NCI-H226 (cell line): ENCODE measurements around the gene TAMALIN.

ENCODE experiments used
- DNase-seq: peaks from one replicate; pipeline ENCODE4 v3.0.0-alpha.2; 2015

Gene TAMALIN

DNA sequence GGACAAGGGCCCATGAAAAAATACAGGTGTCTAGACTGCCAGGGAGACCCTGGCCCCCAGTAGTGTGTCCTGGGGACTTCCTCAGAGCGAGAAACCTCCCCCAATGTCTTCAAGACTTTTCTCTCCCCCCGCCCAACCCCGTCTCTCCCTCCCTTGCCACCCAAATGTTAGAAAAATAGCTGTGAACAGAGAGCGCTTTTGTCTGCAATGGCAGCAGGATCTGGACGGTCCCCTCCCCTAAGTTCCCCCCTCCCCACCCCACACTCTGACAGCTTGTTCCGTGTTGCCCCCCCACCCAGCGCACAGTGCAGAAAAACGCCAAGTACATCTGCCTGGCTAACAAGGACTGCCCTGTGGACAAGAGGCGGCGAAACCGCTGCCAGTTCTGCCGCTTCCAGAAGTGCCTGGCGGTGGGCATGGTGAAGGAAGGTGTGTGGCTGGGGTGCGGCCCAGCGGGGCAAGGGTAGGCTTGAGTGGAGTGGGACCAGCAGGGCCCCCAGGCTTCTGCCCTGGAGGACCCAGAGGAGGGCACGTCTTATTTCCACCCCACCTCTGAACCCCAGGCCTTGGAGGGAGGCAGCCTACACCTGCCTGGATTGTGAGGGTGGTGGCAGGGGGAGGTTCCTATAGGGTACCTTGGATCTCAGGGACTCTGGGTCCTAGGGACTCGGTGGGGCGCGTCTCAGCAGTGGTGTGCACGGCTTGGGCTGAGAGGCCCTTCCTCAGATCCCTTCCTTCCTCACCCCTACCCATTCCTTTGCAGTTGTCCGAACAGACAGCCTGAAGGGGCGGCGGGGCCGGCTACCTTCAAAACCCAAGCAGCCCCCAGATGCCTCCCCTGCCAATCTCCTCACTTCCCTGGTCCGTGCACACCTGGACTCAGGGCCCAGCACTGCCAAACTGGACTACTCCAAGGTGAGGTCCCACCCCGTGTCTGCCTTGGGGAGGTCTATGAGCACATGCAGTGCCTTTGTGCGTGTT lies 49.3 kb downstream of the TAMALIN start:
- no peak for DNase-seq

- DNase-seq = no peak
Observed at GRCh38 chr12:52056801-52057637, 50.3 kb downstream of the TAMALIN start.

DNA sequence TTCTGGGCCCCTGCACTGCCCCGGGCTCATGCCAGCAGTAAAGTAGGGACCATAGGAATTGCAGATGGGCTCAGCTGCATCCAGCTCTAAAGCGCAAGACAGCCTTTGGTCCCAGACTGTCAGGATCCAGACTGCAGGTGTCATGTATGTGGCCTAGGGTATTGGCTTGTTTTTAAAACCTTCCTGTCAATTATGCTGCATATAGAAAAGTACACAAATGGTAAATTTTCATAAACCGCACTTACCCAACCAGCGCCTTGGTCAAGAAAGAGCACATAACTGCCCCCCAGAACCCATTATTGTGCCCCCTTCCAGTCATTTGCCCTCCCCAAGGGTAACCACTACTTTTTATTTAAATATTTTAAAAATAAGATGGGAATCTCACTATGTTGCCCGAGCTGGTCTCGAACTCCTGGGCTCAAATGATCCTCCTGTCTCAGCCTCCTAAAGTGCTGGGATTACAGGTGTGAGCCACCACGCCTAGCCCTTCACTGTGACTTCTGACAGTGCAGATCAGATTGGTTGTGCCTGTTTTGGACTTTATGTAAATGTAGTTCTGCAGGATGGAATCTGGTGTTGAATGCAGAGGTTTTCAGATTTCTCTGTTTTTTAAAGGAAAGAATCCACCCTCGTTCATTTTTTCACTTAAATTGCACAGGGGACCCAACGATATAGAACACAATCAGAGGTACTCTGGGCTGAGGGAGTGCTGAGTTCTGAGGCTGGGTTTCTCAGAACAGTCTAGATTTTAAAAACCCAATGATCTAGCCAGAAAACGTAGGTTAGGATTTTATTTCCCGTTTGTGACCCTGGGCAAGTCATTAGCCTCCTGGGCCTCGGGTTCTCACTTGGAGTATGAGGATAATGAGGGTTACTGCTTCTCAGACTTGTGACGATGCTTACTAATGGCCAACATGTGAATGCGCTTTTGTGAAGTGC lies 51.2 kb downstream of the TAMALIN start:
- DNase-seq = no peak

- no peak for DNase-seq
Observed at GRCh38 chr12:52058631-52059361, 52.0 kb downstream of the TAMALIN start.

DNA sequence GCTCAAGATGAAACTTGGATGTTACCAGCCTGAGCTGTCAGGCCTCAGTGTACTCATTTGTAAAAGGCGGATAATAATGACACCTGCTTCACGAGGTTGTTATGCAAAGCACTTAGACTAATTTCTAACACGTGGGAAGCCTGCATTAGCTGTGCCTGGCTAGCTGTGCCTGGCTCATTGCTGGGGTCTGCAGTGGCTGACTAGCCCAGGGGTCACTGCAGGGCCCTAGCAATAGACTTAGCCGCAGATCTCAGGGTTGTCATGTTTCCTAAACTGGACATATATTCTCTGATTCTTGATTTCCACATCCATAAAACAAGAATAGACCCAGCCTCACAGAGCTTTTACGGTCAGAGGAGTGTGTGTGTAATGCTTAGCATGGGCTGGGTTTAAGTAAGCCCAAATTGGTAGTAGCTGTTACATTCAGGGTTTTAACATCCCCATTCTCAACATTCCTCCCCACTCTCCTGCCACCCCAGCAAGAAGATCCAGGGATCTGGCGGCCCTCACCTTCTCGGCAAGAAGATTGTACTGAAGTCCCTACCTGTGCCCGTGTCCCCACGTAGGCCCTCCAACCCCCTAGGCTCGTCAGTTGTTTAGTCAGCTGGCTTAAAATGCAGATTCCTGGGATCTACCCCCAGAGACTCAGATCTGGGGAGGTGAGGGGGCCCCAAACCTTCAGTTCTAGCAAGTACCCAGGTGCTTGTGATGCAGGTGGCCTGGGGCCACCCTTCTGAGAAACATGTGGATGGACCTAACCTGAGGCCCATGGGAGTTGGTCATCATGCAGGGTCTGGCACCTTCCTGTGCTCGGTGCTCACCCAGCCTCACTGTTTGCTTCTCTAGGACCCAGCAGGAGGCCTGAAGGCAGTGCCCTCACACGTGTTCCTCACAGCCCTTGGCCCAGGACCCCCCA lies 53.1 kb downstream of the TAMALIN start:
- no peak for DNase-seq

GRCh38 chr12:52060498-52061177 lies 53.9 kb downstream of the TAMALIN start:
- no peak for DNase-seq

DNA sequence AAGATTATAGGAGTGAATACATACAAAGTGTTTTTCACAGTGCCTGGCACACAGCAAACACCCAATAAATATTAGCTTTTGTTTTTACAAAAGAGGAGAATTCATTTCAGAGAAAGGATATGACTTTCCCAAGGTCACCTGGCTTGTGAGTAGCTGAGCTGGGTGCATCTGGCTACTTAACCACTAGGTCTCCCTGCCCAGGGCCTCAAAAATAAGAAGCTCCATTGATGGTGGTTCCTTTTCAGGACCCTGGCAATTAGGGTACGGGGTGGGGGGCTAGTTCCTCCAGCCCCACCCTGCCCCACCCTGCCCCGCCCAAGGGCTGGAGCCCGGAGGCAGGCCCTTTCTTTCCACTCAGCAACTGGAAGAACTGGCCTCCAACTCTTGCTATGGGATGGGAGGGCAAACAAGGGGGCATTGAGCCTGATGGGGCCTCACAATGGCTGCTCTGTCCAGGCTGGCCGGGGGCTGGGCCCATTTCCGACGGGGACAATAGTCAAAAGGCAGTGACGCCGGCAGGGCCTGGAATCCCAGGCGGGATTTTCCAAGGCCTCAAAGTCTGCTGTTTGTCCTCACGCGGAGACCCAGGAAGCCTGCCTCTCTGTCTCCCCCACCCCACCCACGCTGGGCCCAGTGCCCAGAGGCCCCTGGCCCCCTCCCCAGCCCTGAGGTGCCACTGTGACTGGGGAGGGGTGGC lies 54.9 kb downstream of the TAMALIN start:
- DNase-seq = no peak

DNA sequence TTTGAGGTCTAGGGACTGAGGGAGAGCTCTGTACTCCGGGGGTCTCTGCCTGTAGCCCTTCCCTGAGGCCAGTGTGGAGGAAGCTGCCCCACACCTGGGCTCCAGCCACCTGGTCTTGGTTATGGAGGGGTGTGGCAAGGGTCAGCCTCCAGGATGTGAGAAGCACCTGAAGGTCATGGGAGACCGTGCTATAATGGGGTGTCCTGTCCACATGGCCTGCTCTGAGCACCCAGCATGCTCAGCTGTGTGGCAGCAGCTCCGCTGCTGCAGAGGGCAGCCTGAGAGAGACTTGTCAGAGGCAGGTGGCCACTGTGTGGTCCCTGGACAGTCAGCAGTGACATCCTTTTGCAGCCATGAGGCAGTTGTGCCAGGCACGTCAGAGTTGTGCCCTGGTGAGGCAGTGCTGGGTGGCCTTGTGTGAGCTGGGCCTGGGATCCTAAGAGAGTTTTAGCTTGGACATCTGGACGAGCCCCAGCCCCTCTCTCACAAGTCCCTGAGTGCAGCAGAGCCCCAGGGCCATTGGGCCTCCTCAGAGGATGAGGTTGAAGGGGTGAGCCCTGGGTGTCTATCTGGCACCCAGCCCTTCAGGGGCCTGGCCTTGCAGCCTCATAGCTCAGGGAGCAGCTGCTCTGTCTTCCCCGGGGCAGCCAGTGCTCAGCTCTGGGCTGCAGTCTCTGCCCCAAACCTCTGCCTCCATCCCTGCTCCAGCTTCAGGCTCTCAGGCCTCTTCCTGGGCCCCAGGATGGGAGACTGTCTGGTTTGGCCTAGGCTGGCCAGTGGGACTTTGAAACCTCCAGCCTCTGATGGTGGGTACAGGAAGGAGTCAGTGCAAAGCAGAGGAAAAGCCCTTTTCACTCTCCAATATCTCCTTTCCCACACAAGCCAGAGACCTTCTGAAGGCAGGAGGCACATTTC lies 55.7 kb downstream of the TAMALIN start:
- DNase-seq = no peak

GRCh38 chr12:52063082-52063924 lies 56.6 kb downstream of the TAMALIN start:
- no peak for DNase-seq

DNA sequence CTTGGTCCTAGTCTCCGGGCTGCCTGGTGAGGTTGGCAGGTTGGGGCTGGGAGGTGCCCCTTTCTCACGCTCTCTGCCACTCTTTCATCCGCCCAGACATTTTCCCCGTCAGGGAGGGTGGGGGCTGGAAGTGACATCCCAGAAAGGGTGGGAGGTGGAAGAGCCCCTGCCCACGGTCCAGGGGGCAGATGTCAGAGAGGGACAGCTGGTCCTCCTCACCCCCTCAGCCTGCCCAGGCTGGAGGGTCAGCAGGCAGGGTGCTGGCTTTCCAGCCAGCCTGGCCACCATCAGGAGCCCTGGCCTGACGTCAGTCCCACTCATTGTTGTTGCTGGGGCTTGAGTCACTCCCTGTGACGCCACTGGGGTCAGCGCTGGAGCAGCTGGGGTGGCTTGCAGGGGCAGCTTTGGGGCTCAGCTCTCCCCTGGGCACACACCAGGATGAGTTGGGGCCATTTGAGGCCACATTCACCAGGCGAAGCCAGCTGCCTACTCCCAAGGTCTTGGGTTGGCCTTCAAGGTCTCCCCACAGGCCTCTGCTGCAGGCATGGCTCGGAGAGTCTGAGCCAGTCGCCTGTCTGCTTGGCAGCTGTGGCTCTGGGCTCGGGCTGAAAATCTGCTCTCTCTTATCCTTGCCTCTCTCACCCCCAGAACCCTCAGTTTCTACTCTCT lies 57.4 kb downstream of the TAMALIN start:
- no peak for DNase-seq
